Cardiac muscle cell (in vitro differentiated cells and primary cell): ENCODE data around the gene GPBP1L1. TPM values are rescaled to one million over a fixed set of nuclear protein-coding genes. Genes with fewer than 3 reads are reported as not detected.
"Not testable (repeated sequence)": the region's sequence is repeated elsewhere in the genome, so short reads cannot be mapped to it uniquely, and the experiment has no call there.

Experiments used
- DNase-seq, 2 donors: peaks; one replicate each; pipeline versions ENCODE4 v3.0.0 to v3.0.0-alpha.2; 2010 to 2017; ENCODE audit warnings: low read depth in 1 of 2, low spot score in 1 of 2
- H3K27ac ChIP-seq: fragments of 200-600 bp; sonication (generic); 2 replicates; pipeline ENCODE4 v1.5.1; 2016
- H3K27me3 ChIP-seq: fragments of 200-600 bp; sonication (generic); 2 replicates; pipeline ENCODE4 v1.6.0; 2016; ENCODE audit warnings: control low read depth
- H3K36me3 ChIP-seq: fragments of 200-600 bp; sonication (generic); 2 replicates; pipeline ENCODE4 v1.5.1; 2016; ENCODE audit warnings: control low read depth
- H3K4me1 ChIP-seq: fragments of 200-600 bp; sonication (generic); 2 replicates; pipeline ENCODE4 v1.8.1; 2017; ENCODE audit warnings: low read depth, mild to moderate bottlenecking, mixed run types
- H3K4me3 ChIP-seq: fragments of 200-600 bp; sonication (generic); 2 replicates; pipeline ENCODE4 v1.5.1; 2016; ENCODE audit warnings: mild to moderate bottlenecking
- H3K9me3 ChIP-seq: fragments of 200-600 bp; sonication (generic); 2 replicates; pipeline ENCODE4 v1.5.1; 2017; ENCODE audit warnings: low read depth, mild to moderate bottlenecking, control low read depth
- polyA plus RNA-seq: library from polyadenylated mRNA; unstranded; fragments of >200 nt; fragmentation: Nextera tagmentation; extraction: Ambion mirVana; gene quantifications from 2 replicates; pipeline ENCODE4 v1.2.1, GENCODE V29; 2016
- total RNA-seq: library from RNA; depleted of rRNA; stranded (reverse); fragments of >200 nt; gene quantifications from 2 replicates; pipeline ENCODE4 v1.2.3, GENCODE V29; 2016
- TF ChIP-seq, protein P1 (sequence below): IDR thresholded peaks from 2 replicates; pipeline ENCODE4 v1.5.1; 2012; ENCODE audit warnings: low read depth, mild to moderate bottlenecking, low read length

Gene GPBP1L1
- total and polyA plus RNA-seq, 2 experiments from 2014 or later: 79.5 to 96.3 TPM

- H3K27ac ChIP-seq: no peak overlapping the region
- peaks cover 44% of the 10 kb centered on the region for H3K4me1 ChIP-seq
- no peaks in the 10 kb centered on the region for H3K27me3 ChIP-seq
- no peak overlapping the region for H3K4me3 ChIP-seq
- TF ChIP-seq, protein P1, sequence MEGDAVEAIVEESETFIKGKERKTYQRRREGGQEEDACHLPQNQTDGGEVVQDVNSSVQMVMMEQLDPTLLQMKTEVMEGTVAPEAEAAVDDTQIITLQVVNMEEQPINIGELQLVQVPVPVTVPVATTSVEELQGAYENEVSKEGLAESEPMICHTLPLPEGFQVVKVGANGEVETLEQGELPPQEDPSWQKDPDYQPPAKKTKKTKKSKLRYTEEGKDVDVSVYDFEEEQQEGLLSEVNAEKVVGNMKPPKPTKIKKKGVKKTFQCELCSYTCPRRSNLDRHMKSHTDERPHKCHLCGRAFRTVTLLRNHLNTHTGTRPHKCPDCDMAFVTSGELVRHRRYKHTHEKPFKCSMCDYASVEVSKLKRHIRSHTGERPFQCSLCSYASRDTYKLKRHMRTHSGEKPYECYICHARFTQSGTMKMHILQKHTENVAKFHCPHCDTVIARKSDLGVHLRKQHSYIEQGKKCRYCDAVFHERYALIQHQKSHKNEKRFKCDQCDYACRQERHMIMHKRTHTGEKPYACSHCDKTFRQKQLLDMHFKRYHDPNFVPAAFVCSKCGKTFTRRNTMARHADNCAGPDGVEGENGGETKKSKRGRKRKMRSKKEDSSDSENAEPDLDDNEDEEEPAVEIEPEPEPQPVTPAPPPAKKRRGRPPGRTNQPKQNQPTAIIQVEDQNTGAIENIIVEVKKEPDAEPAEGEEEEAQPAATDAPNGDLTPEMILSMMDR: no peak
- no peaks in the 10 kb centered on the region for H3K36me3 ChIP-seq
- no peaks in the 10 kb centered on the region for H3K9me3 ChIP-seq
- DNase-seq: no peak
These were observed 8.5 kb downstream of the GPBP1L1 start for GRCh38 chr1:45677751-45678245.

DNA sequence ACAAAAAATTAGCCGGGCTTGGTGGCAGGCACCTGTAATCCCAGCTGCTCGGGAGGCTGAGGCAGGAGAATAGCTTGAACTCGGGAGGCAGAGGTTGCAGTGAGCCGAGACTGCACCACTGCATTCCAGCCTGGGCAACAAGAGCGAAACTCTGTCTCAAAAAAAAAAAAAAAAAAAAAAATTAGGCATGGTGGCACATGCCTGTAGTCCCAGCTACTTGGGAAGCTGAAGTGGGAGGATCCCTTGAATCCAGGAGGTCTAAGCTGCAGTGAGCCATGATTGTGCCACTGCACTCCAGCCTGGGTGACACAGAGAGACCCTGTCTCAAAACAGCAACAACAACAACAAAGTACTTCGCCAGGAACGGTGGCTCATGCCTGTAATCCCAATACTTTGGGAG lies 9.8 kb downstream of the GPBP1L1 start:
- H3K27ac ChIP-seq, H3K27me3 ChIP-seq, H3K9me3 ChIP-seq, H3K4me3 ChIP-seq, H3K36me3 ChIP-seq, DNase-seq: not testable (repeated sequence)
- peaks cover 34% of the 10 kb centered on the region for H3K4me1 ChIP-seq

GRCh38 chr1:45674478-45674877 lies 11.9 kb downstream of the GPBP1L1 start:
- TF ChIP-seq, protein P1: no peak
- H3K4me3 ChIP-seq: no peak overlapping the region
- no peaks in the 10 kb centered on the region for H3K27me3 ChIP-seq
- peaks cover 17% of the 10 kb centered on the region for H3K4me1 ChIP-seq
- no peak overlapping the region for H3K27ac ChIP-seq
- no peaks in the 10 kb centered on the region for H3K36me3 ChIP-seq
- no peaks in the 10 kb centered on the region for H3K9me3 ChIP-seq
- DNase-seq: no peak

GRCh38 chr1:45673956-45674355 lies 12.4 kb downstream of the GPBP1L1 start:
- peaks cover 12% of the 10 kb centered on the region for H3K4me1 ChIP-seq
- H3K9me3 ChIP-seq: no peaks in the 10 kb centered on the region
- H3K4me3 ChIP-seq: no peak overlapping the region
- H3K27ac ChIP-seq: no peak overlapping the region
- TF ChIP-seq, protein P1: no peak
- H3K27me3 ChIP-seq: no peaks in the 10 kb centered on the region
- H3K36me3 ChIP-seq: no peaks in the 10 kb centered on the region
- no peak for DNase-seq

GRCh38 chr1:45669859-45670655 lies 16.3 kb downstream of the GPBP1L1 start:
- Histone ChIP-seq H3K27me3 (no peaks in the 10 kb centered on the region), H3K4me1 (peaks cover 14% of the 10 kb centered on the region), H3K36me3 (no peaks in the 10 kb centered on the region), H3K27ac (no peak overlapping the region), H3K4me3 (no peak overlapping the region), H3K9me3 (no peaks in the 10 kb centered on the region)
- no peak for DNase-seq
- TF ChIP-seq, protein P1: no peak

- Histone ChIP-seq H3K4me1 (peaks cover 14% of the 10 kb centered on the region), H3K27me3 (no peaks in the 10 kb centered on the region), H3K9me3 (no peaks in the 10 kb centered on the region), H3K4me3 (no peak overlapping the region), H3K36me3 (no peaks in the 10 kb centered on the region), H3K27ac (no peak overlapping the region)
- no peak for DNase-seq
- TF ChIP-seq, protein P1: no peak
These were observed 17.0 kb downstream of the GPBP1L1 start for GRCh38 chr1:45669379-45669778.
